Gastrocnemius medialis (tissue), 4 donors: Measurements from ENCODE around the gene CEBPG.

Experiments used
- CTCF ChIP-seq, 5 experiments: fragments of 450-650 bp in 3 of 5; fragments of 200-600 bp in 2 of 5; sonication (generic) in 2 of 5; IDR thresholded peaks in 4 of 5; conservative IDR thresholded peaks in 1 of 5; 1 replicate in 4 of 5; 2 replicates in 1 of 5; pipeline ENCODE4 v1.5.1; 2016 to 2019; ENCODE audit warnings: antibody characterized with exemption in 5 of 5, mild to moderate bottlenecking in 3 of 5, moderate library complexity in 3 of 5
- POLR2A ChIP-seq, 2 donors: fragments of 450-650 bp; IDR thresholded peaks; one replicate each; pipeline ENCODE4 v1.6.1; 2017; ENCODE audit warnings: antibody characterized with exemption in 2 of 2, mild to moderate bottlenecking in 2 of 2, moderate library complexity in 2 of 2

DNA sequence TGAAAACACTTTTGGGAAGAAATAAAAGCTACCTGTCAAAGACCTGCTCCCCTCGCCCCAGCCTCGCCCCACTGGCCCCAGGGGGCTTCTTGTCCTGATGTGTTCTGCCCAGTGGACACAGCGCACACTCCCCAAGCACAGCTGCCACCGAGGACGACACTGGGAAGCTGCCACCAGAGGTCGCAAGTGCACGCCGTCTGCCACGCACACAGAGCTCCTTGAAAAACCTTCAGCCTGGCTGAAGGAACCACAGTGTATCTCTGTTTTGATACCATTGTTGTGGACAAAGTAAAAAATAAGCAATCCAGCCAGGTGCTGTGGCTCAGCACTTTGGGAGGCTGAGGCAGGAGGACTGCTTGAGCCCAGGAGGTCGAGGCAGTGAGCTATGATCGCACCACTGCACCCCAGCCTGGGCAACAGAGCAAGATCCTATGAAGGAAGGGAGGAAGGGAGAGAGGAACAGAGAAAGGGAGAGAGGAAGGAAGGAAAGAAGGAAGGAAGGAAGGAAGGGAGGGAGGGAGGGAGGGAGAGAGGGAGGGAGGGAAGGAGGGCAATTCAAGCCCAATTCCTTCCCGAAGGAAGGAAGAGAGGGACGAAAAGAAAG is 57.3 kb downstream of the CEBPG start:
- TF ChIP-seq CTCF (IDR thresholded peaks at IDR 0.05 in 4 of 5, conservative IDR thresholded peaks at IDR 0.05 in 1 of 5) (peak; percentile 38 to 76 (median 60)), POLR2A (IDR thresholded peaks at IDR 0.05) (no peak)
